MCF 10A (cell line): ENCODE measurements around the gene GH2. TPM values are rescaled to one million over a fixed set of nuclear protein-coding genes. Genes with fewer than 3 reads are reported as not detected.
A peak's percentile ranks its signal among the peaks of the same experiment; 100 is the strongest.

Experiments used
- BruUV-seq: library from RNA; stranded (reverse); fragments of 400-500 nt; replicated peaks from 2 replicates; lab custom pipeline; 2021; lab: Mats Ljungman, UMichigan
- CTCF ChIA-PET: fragments of 300-600 bp; sonication (Branson Sonifier 250); formaldehyde crosslinking; extraction: SDS; loops from one replicate; lab custom pipeline; 2021; ENCODE audit warnings: antibody characterized with exemption, inconsistent platforms; lab: Yijun Ruan, JAX
- POLR2A ChIA-PET: fragments of 300-600, 350-650 bp; sonication (Branson Sonifier 250); formaldehyde crosslinking; extraction: SDS; loops from one replicate; lab custom pipeline; 2020; ENCODE audit warnings: antibody characterized with exemption, inconsistent platforms; lab: Yijun Ruan, JAX
- DNase-seq: peaks from one replicate; pipeline ENCODE4 v3.0.0-alpha.2; 2018; ENCODE audit not compliant: unreplicated experiment
- H3K27ac Mint-ChIP-seq: one replicate; pipeline ENCODE4 v1.8.0; 2022; ENCODE audit warnings: mild to moderate bottlenecking, low read depth, mixed read lengths; ENCODE audit not compliant: unreplicated experiment
- H3K27me3 Mint-ChIP-seq: one replicate; pipeline ENCODE4 v1.8.0; 2022; ENCODE audit warnings: mixed read lengths; ENCODE audit not compliant: insufficient read depth, unreplicated experiment
- H3K36me3 Mint-ChIP-seq: one replicate; pipeline ENCODE4 v1.8.0; 2022; ENCODE audit warnings: mild to moderate bottlenecking, moderate library complexity, mixed read lengths; ENCODE audit not compliant: insufficient read depth, unreplicated experiment
- H3K4me1 Mint-ChIP-seq: one replicate; pipeline ENCODE4 v1.8.0; 2022; ENCODE audit warnings: mixed read lengths; ENCODE audit not compliant: insufficient read depth, unreplicated experiment
- H3K4me3 Mint-ChIP-seq: one replicate; pipeline ENCODE4 v1.8.0; 2022; ENCODE audit warnings: mild to moderate bottlenecking, moderate library complexity, mixed read lengths; ENCODE audit not compliant: unreplicated experiment
- H3K9me3 Mint-ChIP-seq: one replicate; pipeline ENCODE4 v1.8.0; 2022; ENCODE audit warnings: mixed read lengths; ENCODE audit not compliant: unreplicated experiment
- CTCF ChIP-seq: fragments of 200-600 bp; IDR thresholded peaks from one replicate; pipeline ENCODE4 v1.8.0; 2022; ENCODE audit warnings: antibody characterized with exemption, mild to moderate bottlenecking; ENCODE audit not compliant: unreplicated experiment
- intact Hi-C: fragments of 100-400 bp; cut with micrococcal nuclease; formaldehyde crosslinking; loops from 2 replicates; pipeline ENCODE4 v1.14.1; 2022
- total RNA-seq: library from RNA; stranded (reverse); gene quantifications from 2 replicates; pipeline ENCODE4 v1.2.3, GENCODE V29; 2022

The GH2 gene
- total RNA-seq, 1 experiment from 2014 or later = not detected

- Mint-ChIP-seq H3K4me1 (peaks cover 36% of the 10 kb centered on the region), H3K27ac (peak within 1 kb of the TSS; percentile 90), H3K27me3 (no peaks in the 10 kb centered on the region), H3K9me3 (no peaks in the 10 kb centered on the region), H3K4me3 (peak within 1 kb of the TSS; percentile 93), H3K36me3 (peaks cover 14% of the 10 kb centered on the region)
- ChIA-PET POLR2A (interaction anchor here (0.9 to 9.6 kb wide), 8 partner anchors 15 to 664 kb away, joined by 3 to 187 read pairs (median 9); partner anchors contain the start of genes CCDC47, CEP95, DDX42 and DDX5), CTCF (interaction anchor here (0.6 to 1.0 kb wide), 4 partner anchors 8 to 23 kb away, joined by 3 to 4 read pairs (median 3); no protein-coding TSS in a partner anchor)
- intact Hi-C loops = no loop called here
- DNase-seq = peak; percentile 98
- TF ChIP-seq CTCF = no peak
- BruUV-seq = no TSS peak
Observed at GRCh38 chr17:63842540-63843386, 39.0 kb downstream of the GH2 start, which contains the start of gene SMARCD2. Gene SMARCD2 (minus strand): TSS chr17:63842685. CDS start chr17:63842674, 11 bp downstream.

- DNase-seq = no peak
- intact Hi-C loops = no loop called here
- H3K27ac Mint-ChIP-seq = peak overlapping the region; percentile 90
- no TSS peak for BruUV-seq
- peak overlapping the region; percentile 93 for H3K4me3 Mint-ChIP-seq
- TF ChIP-seq CTCF = no peak
- H3K27me3 Mint-ChIP-seq = no peaks in the 10 kb centered on the region
- peaks cover 36% of the 10 kb centered on the region for H3K4me1 Mint-ChIP-seq
- H3K36me3 Mint-ChIP-seq = peaks cover 17% of the 10 kb centered on the region
- no peaks in the 10 kb centered on the region for H3K9me3 Mint-ChIP-seq
- ChIA-PET POLR2A (interaction anchor here (0.9 to 9.6 kb wide), 7 partner anchors 15 to 305 kb away, joined by 3 to 187 read pairs (median 7); partner anchors contain the start of genes CCDC47, DDX42, FTSJ3 and PSMC5), CTCF (no interaction called here)
Observed at GRCh38 chr17:63842173-63842539, 39.6 kb downstream of the GH2 start.

- Mint-ChIP-seq H3K9me3 (no peaks in the 10 kb centered on the region), H3K4me1 (peaks cover 36% of the 10 kb centered on the region), H3K27me3 (no peaks in the 10 kb centered on the region), H3K36me3 (peaks cover 23% of the 10 kb centered on the region), H3K27ac (peak overlapping the region; percentile 90), H3K4me3 (peak overlapping the region; percentile 93)
- POLR2A ChIA-PET = interaction anchor here (0.9 to 9.6 kb wide), 11 partner anchors 8 to 306 kb away, joined by 3 to 187 read pairs (median 5); partner anchors contain the start of genes CCDC47, DDX42, FTSJ3 and PSMC5
- DNase-seq = peak; percentile 45
- BruUV-seq = TSS peak; percentile 10
- CTCF ChIA-PET = interaction anchor here (2.0 kb wide), 1 partner anchor 24 kb away, joined by 7 read pairs; no protein-coding TSS in a partner anchor
- intact Hi-C loops = no loop called here
- TF ChIP-seq CTCF = no peak
Observed at GRCh38 chr17:63841350-63842172, 40.2 kb downstream of the GH2 start.
